HEK293T (cell line): ENCODE results near the gene SLC2A5.

ENCODE experiments used
- ARNT ChIP-seq: fragments of 450-650 bp; IDR thresholded peaks from 2 replicates; pipeline ENCODE4 v1.6.1; 2017; ENCODE audit warnings: mild to moderate bottlenecking
- BHLHE40 ChIP-seq: fragments of 450-650 bp; IDR thresholded peaks from 2 replicates; pipeline ENCODE4 v1.6.1; 2016; ENCODE audit warnings: mild to moderate bottlenecking, moderate library complexity, borderline replicate concordance
- ELF4 ChIP-seq: fragments of 450-650 bp; IDR thresholded peaks from 2 replicates; pipeline ENCODE4 v1.6.1; 2017; ENCODE audit warnings: antibody characterized with exemption
- FOXK2 ChIP-seq: fragments of 450-650 bp; IDR thresholded peaks from 2 replicates; pipeline ENCODE4 v1.6.1; 2016; ENCODE audit warnings: mild to moderate bottlenecking
- FOXM1 ChIP-seq: fragments of 450-650 bp; IDR thresholded peaks from 2 replicates; pipeline ENCODE4 v1.6.1; 2017; ENCODE audit warnings: mild to moderate bottlenecking, borderline replicate concordance
- SP1 ChIP-seq: fragments of 450-650 bp; IDR thresholded peaks from 2 replicates; pipeline ENCODE4 v1.6.1; 2017
- SUZ12 ChIP-seq: fragments of 450-650 bp; IDR thresholded peaks from 2 replicates; pipeline ENCODE4 v1.6.1; 2016; ENCODE audit warnings: mild to moderate bottlenecking

GRCh38 chr1:9118186-9118585, 48.8 kb upstream of the SLC2A5 start:
- TF ChIP-seq FOXK2 (no peak), ELF4 (no peak), SP1 (no peak), FOXM1 (no peak), ARNT (no peak), BHLHE40 (no peak), SUZ12 (no peak)
